H1 (cell line): ENCODE measurements around the gene TP73. TPM values are rescaled to one million over a fixed set of nuclear protein-coding genes. Genes with fewer than 3 reads are reported as not detected.

Source experiments
- CTCF ChIA-PET: fragments of 300-600 bp; sonication (Branson Sonifier 250); formaldehyde crosslinking; loops from one replicate; lab custom pipeline; 2021; ENCODE audit not compliant: partially characterized antibody; lab: Charles Lee
- POLR2A ChIA-PET: fragments of 300-600 bp; sonication (Branson Sonifier 250); formaldehyde crosslinking; loops from one replicate; lab custom pipeline; 2021; ENCODE audit warnings: inconsistent platforms; ENCODE audit not compliant: partially characterized antibody; lab: Charles Lee
- DNase-seq, 2 experiments: peaks; one replicate each; pipeline versions ENCODE4 v3.0.0 to v3.0.0-alpha.2; 2010 to 2022; ENCODE audit warnings: low spot score in 2 of 2, low read depth in 1 of 2, mixed read lengths in 1 of 2
- FAIRE-seq: peaks from 2 replicates; lab custom pipeline; 2011; peaks lifted over from hg19 to GRCh38; lab: Jason Lieb, UNC
- H2AFZ ChIP-seq: 2 replicates; pipeline ENCODE4 v1.8.1; 2012; ENCODE audit warnings: low read length, inconsistent platforms
- H2AK5ac ChIP-seq: 2 replicates; pipeline ENCODE4 v1.6.1; 2013; ENCODE audit warnings: low read depth, low read length
- H2BK120ac ChIP-seq: replicated peaks from 2 replicates; pipeline ENCODE3; 2013; ENCODE audit warnings: low read depth, low read length, inconsistent platforms
- H2BK12ac ChIP-seq: 2 replicates; pipeline ENCODE4 v1.6.1; 2013; ENCODE audit warnings: low read depth, low read length
- H2BK15ac ChIP-seq: 2 replicates; pipeline ENCODE4 v1.6.1; 2013; ENCODE audit warnings: low read length
- H2BK20ac ChIP-seq: 2 replicates; pipeline ENCODE4 v1.6.1; 2013; ENCODE audit warnings: low read length
- H2BK5ac ChIP-seq: 2 replicates; pipeline ENCODE4 v1.6.1; 2013; ENCODE audit warnings: low read depth, low read length
- H3K14ac ChIP-seq: 2 replicates; pipeline ENCODE4 v1.6.1; 2013; ENCODE audit warnings: inconsistent platforms; ENCODE audit not compliant: insufficient read length
- H3K18ac ChIP-seq: 2 replicates; pipeline ENCODE4 v1.6.1; 2013; ENCODE audit warnings: low read length; ENCODE audit errors: extremely low read depth
- H3K23ac ChIP-seq: 2 replicates; pipeline ENCODE4 v1.6.1; 2013; ENCODE audit warnings: inconsistent platforms; ENCODE audit not compliant: insufficient read length
- H3K23me2 ChIP-seq: 2 replicates; pipeline ENCODE4 v1.6.1; 2013; ENCODE audit warnings: low read depth, low read length
- H3K27ac ChIP-seq: 2 replicates; pipeline ENCODE4 v1.6.1; 2011; ENCODE audit warnings: low read depth, low read length, inconsistent platforms
- H3K27me3 ChIP-seq, 4 experiments: replicated peaks in 1 of 4; 1 replicate in 1 of 4; 2 replicates in 3 of 4; pipeline versions ENCODE4 v1.6.1 to v1.8.1; 2011 to 2013; ENCODE audit warnings: low read length in 3 of 4, mild to moderate bottlenecking in 3 of 4, inconsistent platforms in 2 of 4, mixed read lengths in 2 of 4, moderate library complexity in 1 of 4; ENCODE audit not compliant: control insufficient read depth in 3 of 4, insufficient read depth in 3 of 4; ENCODE audit errors: extremely low read depth in 1 of 4
- H3K36me3 ChIP-seq, 4 experiments: 2 replicates each; pipeline versions ENCODE4 v1.6.1 to v1.8.1; 2011 to 2013; ENCODE audit warnings: mild to moderate bottlenecking in 4 of 4, low read length in 3 of 4, moderate library complexity in 2 of 4, control low read depth in 1 of 4, inconsistent platforms in 1 of 4; ENCODE audit not compliant: insufficient read depth in 4 of 4, control insufficient read depth in 2 of 4
- H3K4ac ChIP-seq: replicated peaks from 2 replicates; pipeline ENCODE3; 2013; ENCODE audit warnings: low read length, low read depth, mixed read lengths, inconsistent platforms; ENCODE audit not compliant: insufficient read length
- H3K4me1 ChIP-seq, 4 experiments: replicated peaks in 1 of 4; 1 replicate in 1 of 4; 2 replicates in 3 of 4; pipeline versions ENCODE4 v1.6.1 to v1.8.1; 2011 to 2013; ENCODE audit warnings: low read length in 3 of 4, inconsistent platforms in 2 of 4, mixed read lengths in 1 of 4; ENCODE audit not compliant: insufficient read depth in 4 of 4, control insufficient read depth in 3 of 4
- H3K4me2 ChIP-seq, 2 experiments: 2 replicates each; pipeline versions ENCODE4 v1.6.1 to v1.8.1; 2011 to 2013; ENCODE audit warnings: low read depth in 2 of 2, low read length in 2 of 2, control low read depth in 1 of 2, inconsistent platforms in 1 of 2, mild to moderate bottlenecking in 1 of 2; ENCODE audit not compliant: insufficient read depth in 1 of 2
- H3K4me3 ChIP-seq, 4 experiments: fragments of 200-600, 300-600 bp in 1 of 4; sonication (generic), shearing (Covaris generic), sonication (Bioruptor Twin) in 1 of 4; 2 replicates each; pipeline versions ENCODE4 v1.5.1 to v1.8.1; 2011 to 2016; ENCODE audit warnings: low read length in 4 of 4, low read depth in 3 of 4, control low read depth in 2 of 4, inconsistent platforms in 2 of 4, mild to moderate bottlenecking in 2 of 4, mixed read lengths in 1 of 4, moderate library complexity in 1 of 4; ENCODE audit not compliant: insufficient read depth in 2 of 4; ENCODE audit errors: extremely low read depth in 1 of 4
- H3K56ac ChIP-seq: replicated peaks from 2 replicates; pipeline ENCODE3; 2013; ENCODE audit warnings: low read depth, mild to moderate bottlenecking, mixed read lengths, low read length, inconsistent platforms; ENCODE audit not compliant: insufficient read length
- H3K79me1 ChIP-seq: 2 replicates; pipeline ENCODE4 v1.6.1; 2013; ENCODE audit warnings: low read depth, low read length, control low read depth
- H3K79me2 ChIP-seq, 2 experiments: 2 replicates each; pipeline versions ENCODE4 v1.6.1 to v1.8.1; 2012 to 2013; ENCODE audit warnings: low read length in 2 of 2, mild to moderate bottlenecking in 2 of 2, inconsistent platforms in 1 of 2; ENCODE audit not compliant: insufficient read depth in 2 of 2, control insufficient read depth in 1 of 2
- H3K9ac ChIP-seq, 4 experiments: replicated peaks in 1 of 4; 1 replicate in 1 of 4; 2 replicates in 3 of 4; pipeline versions ENCODE4 v1.6.1 to v1.8.1; 2011 to 2013; ENCODE audit warnings: low read depth in 3 of 4, low read length in 3 of 4, control low read depth in 2 of 4, mild to moderate bottlenecking in 2 of 4, moderate library complexity in 2 of 4, inconsistent platforms in 1 of 4; ENCODE audit errors: extremely low read depth in 1 of 4
- H3K9me3 ChIP-seq, 2 experiments: 2 replicates each; pipeline versions ENCODE4 v1.6.1 to v1.8.1; 2012 to 2013; ENCODE audit warnings: mild to moderate bottlenecking in 2 of 2, moderate library complexity in 2 of 2, control low read depth in 1 of 2, inconsistent platforms in 1 of 2, low read depth in 1 of 2, low read length in 1 of 2, mixed read lengths in 1 of 2; ENCODE audit not compliant: insufficient read depth in 2 of 2
- H4K20me1 ChIP-seq, 2 experiments: replicated peaks in 1 of 2; 2 replicates each; pipeline versions ENCODE3 to v1.8.1; 2011 to 2013; ENCODE audit warnings: inconsistent platforms in 2 of 2, low read length in 2 of 2, mild to moderate bottlenecking in 1 of 2; ENCODE audit not compliant: insufficient read depth in 2 of 2, control insufficient read depth in 1 of 2
- H4K5ac ChIP-seq: 2 replicates; pipeline ENCODE4 v1.6.1; 2013; ENCODE audit warnings: low read length, low read depth, mixed read lengths, inconsistent platforms; ENCODE audit not compliant: insufficient read length
- H4K8ac ChIP-seq: 2 replicates; pipeline ENCODE4 v1.8.0; 2013; ENCODE audit warnings: mild to moderate bottlenecking, moderate library complexity, low read length, inconsistent platforms; ENCODE audit not compliant: insufficient read depth; ENCODE audit errors: extremely low read depth
- H4K91ac ChIP-seq: replicated peaks from 2 replicates; pipeline ENCODE3; 2013; ENCODE audit warnings: low read length, mixed read lengths, inconsistent platforms; ENCODE audit not compliant: insufficient read length
- CBX5 ChIP-seq: fragments of 300-800, 300-1000 bp; sonication (generic); IDR thresholded peaks from 2 replicates; pipeline ENCODE4 v1.7.1; 2016; ENCODE audit warnings: antibody characterized with exemption, low read length, low read depth
- CHD1 ChIP-seq: IDR thresholded peaks from 2 replicates; pipeline ENCODE4 v1.6.1; 2012; ENCODE audit warnings: low read depth, low read length, improper control_type of control experiment
- EGR1 ChIP-seq: IDR thresholded peaks from 2 replicates; pipeline ENCODE4 v1.6.1; 2011; ENCODE audit warnings: low read depth, low read length, borderline replicate concordance
- GABPA ChIP-seq: IDR thresholded peaks from 2 replicates; pipeline ENCODE4 v1.6.1; 2011; ENCODE audit warnings: mild to moderate bottlenecking, low read length, moderate library complexity, borderline replicate concordance; ENCODE audit not compliant: insufficient read depth
- GTF2F1 ChIP-seq: IDR thresholded peaks from 2 replicates; pipeline ENCODE4 v1.6.1; 2012; ENCODE audit warnings: low read depth, low read length, improper control_type of control experiment, borderline replicate concordance
- HDAC6 ChIP-seq: IDR thresholded peaks from one replicate; pipeline ENCODE4 v1.7.1; 2012; ENCODE audit warnings: low read depth, mild to moderate bottlenecking, inconsistent platforms, low read length, moderate library complexity
- JUND ChIP-seq: IDR thresholded peaks from 2 replicates; pipeline ENCODE4 v1.6.1; 2011; ENCODE audit warnings: mild to moderate bottlenecking, improper control_type of control experiment, low read length
- KDM4A ChIP-seq: IDR thresholded peaks from one replicate; pipeline ENCODE4 v1.7.1; 2012; ENCODE audit warnings: low read depth, mild to moderate bottlenecking, moderate library complexity, low read length, inconsistent platforms; ENCODE audit not compliant: severe bottlenecking
- SIRT6 ChIP-seq: IDR thresholded peaks from one replicate; pipeline ENCODE4 v1.7.1; 2012; ENCODE audit warnings: low read length, inconsistent platforms
- TAF1 ChIP-seq: IDR thresholded peaks from 2 replicates; pipeline ENCODE4 v1.6.1; 2011; ENCODE audit warnings: mild to moderate bottlenecking, low read depth, low read length
- ZNF274 ChIP-seq: IDR thresholded peaks from 2 replicates; pipeline ENCODE4 v1.7.0; 2012; ENCODE audit warnings: low read length, borderline replicate concordance; ENCODE audit errors: extremely low read depth
- WGBS, 2 experiments: shearing (Covaris generic) in 1 of 2; methylation state at CpG; one replicate each; pipeline versions ENCODE4 v1.1.6 to v1.1.7; 2013 to 2015; ENCODE audit warnings: low lambda C conversion rate in 2 of 2, mixed read lengths in 2 of 2, inconsistent platforms in 1 of 2, low coverage in 1 of 2, missing lambda C conversion rate in 1 of 2; ENCODE audit not compliant: insufficient replicate concordance in 2 of 2, insufficient coverage in 1 of 2, insufficient read length in 1 of 2; ENCODE audit errors: extremely low coverage in 1 of 2, missing lambda C conversion rate in 1 of 2; 5-methylcytosine and 5-hydroxymethylcytosine counted together
- polyA plus RNA-seq, 7 experiments: library from polyadenylated mRNA; depleted of rRNA in 3 of 7; stranded (reverse) in 5 of 7; unstranded in 2 of 7; fragments of >200 nt in 5 of 7; fragments of 200-250 nt in 2 of 7; gene quantifications; 1 replicate in 5 of 7; 2 replicates in 1 of 7; 4 replicates in 1 of 7; pipeline versions ENCODE4 v1.2.1 to v1.2.3, GENCODE V29; 2011 to 2013; ENCODE audit warnings: missing spikeins in 2 of 7, mixed read lengths in 2 of 7
- total RNA-seq: library from RNA; stranded (reverse); fragmentation: NEBNext Ultra II Directional; extraction: Animal tissue kit (Norgen Biotek cat#: 25700); gene quantifications from 2 replicates; pipeline ENCODE4 v1.2.1, GENCODE V29; 2021
- TF ChIP-seq, protein P1 (sequence below): IDR thresholded peaks from 2 replicates; pipeline ENCODE4 v1.6.1; 2011; ENCODE audit warnings: low read length, improper control_type of control experiment
- TF ChIP-seq, protein P2 (sequence below): IDR thresholded peaks from 2 replicates; pipeline ENCODE4 v1.6.1; 2012; ENCODE audit warnings: inconsistent platforms

The TP73 gene
- total and polyA plus RNA-seq, 2 of the 8 experiments (the other 6 are each of a cell fraction or from before 2014, with no cell fraction given): 2.6 to 3.1 TPM

DNA sequence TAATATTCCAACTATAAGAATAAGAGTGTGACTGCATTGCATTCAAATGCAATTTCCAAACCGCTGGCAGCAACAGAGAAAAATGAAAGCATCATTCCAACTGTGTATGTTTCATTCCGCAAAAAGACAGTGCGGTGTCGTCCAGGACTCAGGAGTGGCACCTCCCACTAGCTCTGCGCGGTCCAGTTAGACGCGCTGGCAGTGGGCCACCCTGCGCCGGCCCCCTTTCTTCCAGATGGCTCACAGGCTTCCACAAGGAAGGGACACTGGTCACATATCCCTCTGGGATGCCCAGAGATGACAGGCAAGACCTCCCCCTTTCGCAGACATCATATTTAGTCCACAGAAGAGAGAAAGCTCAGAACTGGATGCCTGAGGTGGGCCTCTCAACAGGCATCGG lies 14.3 kb upstream of the TP73 start:
- H2AFZ ChIP-seq: no peak overlapping the region
- no peaks in the 10 kb centered on the region for H3K9me3 ChIP-seq
- peaks cover 0 to 12% of the 10 kb centered on the region in 2 experiments for H4K20me1 ChIP-seq
- no peak overlapping the region for H3K27ac ChIP-seq
- H3K79me1 ChIP-seq: peaks cover 5% of the 10 kb centered on the region
- H3K79me2 ChIP-seq: no peaks in the 10 kb centered on the region
- H3K23me2 ChIP-seq: no peaks in the 10 kb centered on the region
- H2BK15ac ChIP-seq: no peak overlapping the region
- no peak for DNase-seq
- H3K4ac ChIP-seq: no peak overlapping the region
- no peaks in the 10 kb centered on the region for H3K4me1 ChIP-seq
- POLR2A ChIA-PET: no interaction called here
- no peak overlapping the region for H2BK5ac ChIP-seq
- no peak for FAIRE-seq
- H3K14ac ChIP-seq: no peak overlapping the region
- no peak overlapping the region for H3K9ac ChIP-seq
- H3K36me3 ChIP-seq: peaks cover 4 to 20% (median 9%) of the 10 kb centered on the region in 4 experiments; a peak in 6 of 8 replicates
- H4K5ac ChIP-seq: no peak overlapping the region
- H4K8ac ChIP-seq: no peak overlapping the region
- no peak overlapping the region for H3K56ac ChIP-seq
- no peak overlapping the region for H2BK120ac ChIP-seq
- no peak overlapping the region for H3K4me2 ChIP-seq
- WGBS, 2 experiments: 86% methylated on average over 11 of the region's 12 CpGs; no CpG with 5 or more reads in 1 of the 2 experiments
- CTCF ChIA-PET: interaction anchor here (1.0 to 1.7 kb wide), 4 partner anchors 27 to 136 kb away, joined by 3 to 7 read pairs (median 4); no protein-coding TSS in a partner anchor
- H4K91ac ChIP-seq: no peak overlapping the region
- H3K4me3 ChIP-seq: no peak overlapping the region
- H3K23ac ChIP-seq: no peak overlapping the region
- H2BK12ac ChIP-seq: no peak overlapping the region
- H3K18ac ChIP-seq: no peak overlapping the region
- H3K27me3 ChIP-seq: no peaks in the 10 kb centered on the region
- H2AK5ac ChIP-seq: no peak overlapping the region
- no peak overlapping the region for H2BK20ac ChIP-seq
- TF ChIP-seq EGR1 (no peak), GABPA (no peak), KDM4A (no peak), HDAC6 (no peak), CBX5 (no peak), ZNF274 (no peak), CHD1 (no peak), TAF1 (no peak), JUND (no peak), GTF2F1 (no peak), SIRT6 (no peak)
- TF ChIP-seq, protein P1, sequence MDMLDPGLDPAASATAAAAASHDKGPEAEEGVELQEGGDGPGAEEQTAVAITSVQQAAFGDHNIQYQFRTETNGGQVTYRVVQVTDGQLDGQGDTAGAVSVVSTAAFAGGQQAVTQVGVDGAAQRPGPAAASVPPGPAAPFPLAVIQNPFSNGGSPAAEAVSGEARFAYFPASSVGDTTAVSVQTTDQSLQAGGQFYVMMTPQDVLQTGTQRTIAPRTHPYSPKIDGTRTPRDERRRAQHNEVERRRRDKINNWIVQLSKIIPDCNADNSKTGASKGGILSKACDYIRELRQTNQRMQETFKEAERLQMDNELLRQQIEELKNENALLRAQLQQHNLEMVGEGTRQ: no peak
- TF ChIP-seq, protein P2, sequence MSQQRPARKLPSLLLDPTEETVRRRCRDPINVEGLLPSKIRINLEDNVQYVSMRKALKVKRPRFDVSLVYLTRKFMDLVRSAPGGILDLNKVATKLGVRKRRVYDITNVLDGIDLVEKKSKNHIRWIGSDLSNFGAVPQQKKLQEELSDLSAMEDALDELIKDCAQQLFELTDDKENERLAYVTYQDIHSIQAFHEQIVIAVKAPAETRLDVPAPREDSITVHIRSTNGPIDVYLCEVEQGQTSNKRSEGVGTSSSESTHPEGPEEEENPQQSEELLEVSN: no peak
